NCI-H187 (cell line): ENCODE data around the gene SHOC1.
"Not testable (repeated sequence)": the region's sequence is repeated elsewhere in the genome, so short reads cannot be mapped to it uniquely, and the experiment has no call there.

ENCODE experiments used
- DNase-seq, 2 experiments: peaks; one replicate each; lab custom pipeline; 2025; lab: John Stamatoyannopoulos, UW

Gene SHOC1

DNA sequence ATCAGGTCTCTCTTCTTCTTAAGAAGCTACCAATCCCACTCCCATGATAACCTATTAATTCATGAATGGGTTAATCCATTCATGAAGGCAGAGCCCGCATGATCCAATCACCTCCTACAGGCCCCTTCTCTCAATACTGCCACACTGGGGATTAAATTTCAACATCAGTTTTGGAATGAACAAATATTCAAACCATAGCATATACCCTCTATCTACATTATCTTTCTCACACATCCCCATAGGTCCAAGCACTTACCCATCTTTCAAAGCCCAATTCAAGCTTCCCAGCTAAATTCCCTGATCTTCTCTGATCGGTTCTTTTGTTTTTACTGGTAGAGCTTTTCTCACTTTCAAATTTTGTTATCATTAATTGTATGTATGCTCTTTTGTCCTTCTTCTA lies 10.5 kb upstream of the SHOC1 start:
- DNase-seq, result no peak

DNA sequence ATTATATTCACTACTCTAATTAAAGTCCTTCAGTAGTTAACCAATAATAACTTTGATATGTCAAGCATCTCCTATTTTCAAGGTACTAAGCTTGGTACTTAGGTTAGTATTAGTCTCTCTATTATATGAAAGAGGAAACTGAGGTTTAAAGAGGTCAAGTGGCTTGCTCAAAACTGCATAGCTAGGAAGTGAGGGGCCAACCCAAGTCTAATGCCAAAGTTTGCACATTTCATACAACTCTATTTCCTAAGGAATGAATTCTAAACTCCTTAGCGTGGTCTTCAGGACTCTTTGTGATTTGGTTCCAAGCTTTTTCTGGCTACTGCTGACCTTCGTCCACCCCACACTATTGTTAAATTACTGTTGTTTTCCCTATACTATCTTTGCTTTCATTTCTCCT lies 9.9 kb upstream of the SHOC1 start:
- no peak for DNase-seq

DNA sequence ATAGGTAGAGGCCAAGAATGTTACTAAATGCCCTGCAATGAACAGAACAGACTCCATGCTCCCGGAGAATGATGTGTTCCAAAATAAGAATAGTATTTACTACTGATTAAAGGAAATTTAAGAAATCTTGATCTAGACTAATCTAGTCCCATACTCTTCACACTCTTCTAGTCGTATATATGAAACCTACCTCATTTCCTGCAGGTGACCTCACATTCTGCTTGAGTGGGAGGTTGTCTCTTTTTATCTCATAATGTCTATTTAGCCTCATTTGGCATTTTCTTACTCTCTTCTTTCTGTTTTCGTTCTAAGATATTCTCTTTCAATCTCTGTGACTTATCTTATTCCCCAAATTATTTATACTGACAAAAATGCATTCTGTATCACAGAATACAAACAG lies 9.2 kb upstream of the SHOC1 start:
- DNase-seq, result no peak

DNA sequence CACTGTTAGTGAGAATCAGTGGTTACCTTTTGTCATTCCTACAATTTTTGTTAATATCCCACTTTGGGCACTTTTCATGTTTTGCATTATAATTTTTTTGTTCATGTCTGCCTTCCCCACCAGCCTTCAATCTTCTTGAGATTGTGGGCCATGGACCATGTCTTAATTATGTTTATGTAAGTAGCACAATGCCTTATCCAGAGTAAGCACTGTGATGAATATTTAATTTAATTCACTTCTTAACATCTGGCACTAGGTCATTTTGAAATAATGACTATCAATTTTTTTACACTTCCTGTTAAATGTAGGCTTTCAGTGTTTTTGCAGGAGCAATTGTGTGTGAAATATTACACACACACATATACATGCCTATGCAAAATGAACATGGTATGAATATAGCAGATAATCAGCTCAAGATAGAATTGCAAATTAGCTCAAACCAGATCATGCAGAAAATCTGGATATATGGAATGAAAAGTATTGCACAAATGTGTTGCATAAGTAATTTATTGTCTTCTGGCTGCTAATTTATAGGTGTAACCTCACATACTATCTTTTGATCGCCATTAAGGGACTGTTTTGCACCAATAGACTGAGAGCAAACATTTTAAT lies 5.3 kb upstream of the SHOC1 start:
- DNase-seq, result no peak

DNA sequence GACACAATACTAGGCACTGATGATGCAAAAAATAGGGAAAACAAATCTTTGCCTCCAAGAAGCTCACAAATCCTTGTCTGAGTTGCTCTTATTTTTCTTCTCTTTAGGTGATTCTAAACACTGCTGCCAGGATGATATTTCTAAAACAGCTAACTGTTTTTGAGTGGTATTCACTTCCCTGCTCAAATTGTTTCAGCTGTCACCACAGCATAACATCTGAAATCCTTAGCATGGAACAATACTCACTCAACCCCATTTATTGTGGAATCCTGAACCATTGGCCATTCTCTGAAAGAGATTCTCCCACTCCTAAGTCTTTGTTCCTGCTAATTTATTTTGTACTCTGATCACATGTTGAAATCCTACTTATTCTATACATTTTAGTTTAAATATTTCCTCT lies 4.8 kb upstream of the SHOC1 start:
- DNase-seq, result no peak

DNA sequence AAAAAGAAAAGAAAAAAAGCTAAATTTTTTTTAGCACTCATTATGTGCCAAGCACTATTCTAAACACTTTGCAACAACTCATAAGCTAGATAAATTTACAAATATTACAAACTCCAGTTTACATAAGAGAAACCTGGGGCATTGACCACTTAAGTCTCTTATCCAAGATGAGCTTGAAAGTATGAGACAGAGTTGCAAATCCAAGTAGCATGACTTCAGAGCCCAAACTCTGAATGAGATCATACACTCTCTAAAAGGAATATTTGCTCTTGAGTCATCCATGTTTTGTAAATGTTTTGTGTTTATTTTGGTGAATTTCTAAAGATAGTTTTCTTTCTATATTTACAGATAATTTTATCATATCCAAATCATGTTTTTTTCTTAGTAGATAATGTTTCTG lies 4.0 kb upstream of the SHOC1 start:
- DNase-seq, result no peak

DNA sequence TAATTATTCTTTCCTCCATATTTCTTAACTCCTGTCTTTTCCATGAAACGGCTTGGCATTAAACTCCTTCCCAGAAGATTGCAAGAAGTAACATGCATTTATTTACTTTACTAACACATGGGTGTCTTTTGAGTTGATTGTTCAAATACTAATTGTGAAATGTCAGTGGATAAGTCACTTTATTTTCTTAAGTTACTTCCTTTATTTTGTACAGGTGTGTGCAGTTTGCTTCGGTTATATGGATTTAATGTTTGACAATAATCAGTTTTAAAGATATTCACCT lies 761 bp upstream of the SHOC1 start:
- DNase-seq, result no peak

GRCh38 chr9:111791821-111792220 lies 2.9 kb downstream of the SHOC1 start:
- not testable (repeated sequence) for DNase-seq

GRCh38 chr9:111789881-111790280 lies 4.9 kb downstream of the SHOC1 start:
- DNase-seq, result no peak

GRCh38 chr9:111783857-111784256 lies 10.9 kb downstream of the SHOC1 start:
- no peak for DNase-seq

DNA sequence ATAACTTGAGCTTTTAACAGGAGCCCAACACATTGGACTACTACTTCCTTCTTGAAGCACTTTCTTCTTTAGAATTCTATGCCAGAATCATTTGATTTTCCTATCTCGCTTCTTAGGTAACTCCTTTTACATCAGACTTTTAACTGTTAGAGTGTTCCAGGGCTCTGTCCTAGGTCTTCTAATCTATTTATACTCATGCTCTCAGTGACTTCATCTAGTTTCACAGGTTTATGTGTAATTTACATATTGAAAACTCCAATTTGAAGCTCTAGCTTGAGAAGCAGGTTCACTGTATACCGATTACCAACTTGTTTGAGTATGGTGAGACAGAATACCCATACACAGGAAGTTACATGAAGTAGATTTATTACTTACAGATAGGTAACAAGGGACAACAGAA lies 11.3 kb downstream of the SHOC1 start:
- no peak for DNase-seq

DNA sequence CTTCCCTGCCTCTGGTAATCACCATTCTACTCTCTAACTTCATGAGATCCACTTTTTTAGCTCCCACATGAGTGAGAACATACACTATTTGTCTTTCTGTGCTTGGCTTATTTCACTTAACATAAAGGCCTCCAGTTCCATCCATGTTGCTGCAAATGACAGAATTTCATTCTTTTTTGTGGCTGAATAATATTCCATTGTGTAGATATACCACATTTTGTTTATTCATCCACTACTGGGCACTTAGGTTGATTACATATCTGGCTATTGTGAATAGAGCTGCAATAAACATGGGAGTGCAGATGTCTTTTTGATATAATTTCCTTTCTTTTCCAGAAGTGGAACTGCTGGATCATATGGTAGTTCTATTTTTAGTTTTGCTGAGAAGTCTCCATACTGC lies 28.7 kb downstream of the SHOC1 start:
- DNase-seq, result no peak

DNA sequence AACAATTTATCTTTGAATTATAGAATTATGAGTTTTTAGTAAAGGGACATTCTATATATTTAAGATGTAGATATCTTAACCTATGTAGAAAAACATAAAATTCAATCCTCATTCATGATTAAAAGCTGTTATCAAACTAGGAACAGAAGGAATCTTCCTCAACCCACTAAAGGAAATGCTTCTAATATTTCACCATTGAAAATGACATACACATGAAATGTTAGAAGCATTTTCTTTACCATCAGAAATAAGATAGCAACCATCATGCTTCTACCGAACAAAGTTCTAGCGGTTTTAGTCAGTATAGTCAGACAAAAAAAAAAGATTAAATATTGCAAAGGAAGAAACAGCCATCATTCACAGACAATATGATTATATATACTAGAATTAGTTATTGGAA lies 32.2 kb downstream of the SHOC1 start:
- DNase-seq, result no peak

DNA sequence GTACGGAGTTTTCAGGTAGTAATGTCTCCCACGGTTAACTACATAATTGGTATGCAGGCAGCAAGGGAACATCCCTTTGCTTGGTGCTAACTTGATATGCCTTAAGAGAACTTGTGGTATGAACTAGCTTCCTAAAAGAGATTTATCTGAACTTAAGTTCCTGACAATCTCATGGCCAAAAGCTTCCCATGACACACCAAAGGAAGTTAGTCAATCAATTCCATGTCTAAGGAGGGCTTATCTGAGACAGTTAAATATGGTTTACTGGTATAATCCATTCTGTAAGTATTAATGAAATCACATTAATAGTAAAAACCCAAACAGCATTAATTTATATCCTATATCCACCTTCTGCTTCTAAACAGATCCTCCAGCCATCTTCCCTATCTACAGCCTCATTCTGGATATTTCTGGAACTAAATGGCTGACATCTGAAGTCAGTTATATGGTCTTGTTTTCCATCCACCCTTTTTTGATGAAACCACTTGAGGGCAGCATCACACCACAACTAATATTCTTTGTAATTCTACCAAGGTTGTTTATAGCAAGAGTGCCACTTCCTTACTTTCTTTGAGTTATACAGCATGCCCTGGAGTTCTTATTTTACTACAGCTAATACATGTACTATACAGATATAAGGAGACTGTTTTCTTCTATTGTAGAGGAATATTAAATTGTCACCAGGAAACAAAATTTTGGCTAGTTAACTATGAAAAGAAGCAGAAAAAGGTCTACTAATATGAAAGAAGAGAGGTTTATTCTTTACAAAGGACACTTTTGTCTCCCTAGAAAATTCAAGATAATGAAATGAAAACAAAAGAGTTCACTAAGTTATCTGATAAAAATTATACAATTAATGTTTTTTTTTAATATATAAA lies 34.7 kb downstream of the SHOC1 start:
- DNase-seq, result no peak

DNA sequence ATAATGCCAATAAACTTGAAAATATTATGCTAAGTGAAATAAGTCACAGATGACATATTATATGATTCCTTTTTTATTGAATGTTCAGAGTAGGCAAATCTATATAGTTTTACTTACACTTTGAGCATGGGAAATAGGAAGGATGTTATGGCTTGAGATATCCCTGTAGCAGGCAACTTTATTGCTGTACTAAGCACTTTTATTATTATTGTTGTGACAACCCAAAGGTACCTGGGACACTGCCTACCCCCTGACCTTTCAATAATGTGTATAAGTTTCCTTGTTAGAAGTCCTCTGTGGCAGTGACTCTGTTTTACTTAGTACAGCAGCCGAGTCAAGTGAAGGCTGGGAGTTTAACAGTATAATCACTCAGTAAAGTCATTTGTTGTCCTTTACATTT lies 39.9 kb downstream of the SHOC1 start:
- no peak for DNase-seq

DNA sequence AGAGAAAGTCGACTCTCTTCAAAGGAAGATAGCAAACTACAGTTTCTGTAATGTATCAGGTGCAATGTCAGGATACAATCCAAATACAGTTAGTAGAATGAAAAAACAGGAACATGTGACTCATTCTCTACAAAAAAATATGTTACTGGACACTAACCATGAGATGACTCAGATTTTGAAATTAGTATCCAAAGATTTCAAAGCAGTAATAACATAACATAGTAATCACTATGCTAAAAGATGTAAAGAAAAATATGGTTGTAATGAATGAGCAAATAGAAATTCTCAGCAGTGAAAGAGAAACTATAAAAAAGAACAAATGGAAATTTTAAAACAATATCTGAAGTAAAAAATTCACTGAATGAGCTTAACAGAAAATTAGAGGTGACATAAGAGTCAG lies 42.3 kb downstream of the SHOC1 start:
- DNase-seq, result no peak
